T-cell (primary cell): ENCODE results near the gene CBR3. TPM values are rescaled to one million over a fixed set of nuclear protein-coding genes. Genes with fewer than 3 reads are reported as not detected.

Experiments
- ATAC-seq, 4 experiments: fragments of 200-7000 bp in 3 of 4; fragments of 150-1000 bp in 1 of 4; cut with Tn5 transposase; replicated peaks in 1 of 4; 1 replicate in 3 of 4; 2 replicates in 1 of 4; pipeline ENCODE4 v1.10.0; 2021; ENCODE audit warnings: moderate library complexity in 3 of 4, mild to moderate bottlenecking in 2 of 4, moderate number of reproducible peaks in 1 of 4
- CTCF ChIA-PET, 2 donors: fragments of 300-600 bp; sonication (Branson Sonifier 250); formaldehyde crosslinking; loops; one replicate each; lab custom pipeline; 2022; ENCODE audit warnings: antibody characterized with exemption in 2 of 2; lab: Charles Lee
- POLR2A ChIA-PET, 2 donors: fragments of 300-600 bp; sonication (Branson Sonifier 250); formaldehyde crosslinking; loops; one replicate each; lab custom pipeline; 2022; ENCODE audit warnings: antibody characterized with exemption in 2 of 2; lab: Charles Lee
- DNase-seq, 35 experiments: peaks; one replicate each; pipeline versions ENCODE4 v3.0.0 to v3.0.0-alpha.2; 2013 to 2023
- H3K27ac ChIP-seq: one replicate; pipeline ENCODE4 v1.5.1; 2013; ENCODE audit warnings: low read length
- H3K27me3 ChIP-seq, 2 experiments: replicated peaks in 1 of 2; 1 replicate in 1 of 2; 2 replicates in 1 of 2; pipeline versions ENCODE4 v1.6.1 to v1.7.0; 2013; ENCODE audit warnings: low read length in 1 of 2, mixed read lengths in 1 of 2; ENCODE audit not compliant: control insufficient read depth in 2 of 2, insufficient read depth in 2 of 2; ENCODE audit errors: extremely low read depth in 1 of 2
- H3K36me3 ChIP-seq, 2 donors: 1 replicate in 1 of 2; 2 replicates in 1 of 2; pipeline versions ENCODE4 v1.6.1 to v1.7.0; 2013; ENCODE audit warnings: low read length in 1 of 2; ENCODE audit not compliant: control insufficient read depth in 2 of 2, insufficient read depth in 1 of 2; ENCODE audit errors: extremely low read depth in 1 of 2
- H3K4me1 ChIP-seq, 2 experiments: 1 replicate in 1 of 2; 2 replicates in 1 of 2; pipeline versions ENCODE4 v1.6.1 to v1.7.0; 2013; ENCODE audit warnings: low read length in 2 of 2, mixed read lengths in 1 of 2; ENCODE audit not compliant: insufficient read depth in 2 of 2, control insufficient read depth in 1 of 2; ENCODE audit errors: extremely low read depth in 1 of 2
- H3K4me3 ChIP-seq, 2 donors: 1 replicate in 1 of 2; 2 replicates in 1 of 2; pipeline versions ENCODE4 v1.5.1 to v1.7.0; 2013; ENCODE audit warnings: mild to moderate bottlenecking in 2 of 2, low read length in 1 of 2, moderate library complexity in 1 of 2; ENCODE audit not compliant: control insufficient read depth in 1 of 2; ENCODE audit errors: extremely low read depth in 1 of 2
- H3K9me3 ChIP-seq: 2 replicates; pipeline ENCODE4 v1.7.0; 2013
- H3K27ac Mint-ChIP-seq, 2 donors: one replicate each; pipeline ENCODE4 v1.8.0; 2020 to 2021; ENCODE audit warnings: mild to moderate bottlenecking in 2 of 2, mixed read lengths in 2 of 2
- H3K27me3 Mint-ChIP-seq, 2 donors: one replicate each; pipeline ENCODE4 v1.8.0; 2021 to 2022; ENCODE audit warnings: mixed read lengths in 2 of 2
- H3K36me3 Mint-ChIP-seq: one replicate; pipeline ENCODE4 v1.8.0; 2021; ENCODE audit warnings: mixed read lengths
- H3K4me1 Mint-ChIP-seq, 3 donors: one replicate each; pipeline ENCODE4 v1.8.0; 2020 to 2022; ENCODE audit warnings: mixed read lengths in 3 of 3, mild to moderate bottlenecking in 1 of 3
- H3K4me3 Mint-ChIP-seq, 3 donors: one replicate each; pipeline ENCODE4 v1.8.0; 2020 to 2022; ENCODE audit warnings: mild to moderate bottlenecking in 3 of 3, mixed read lengths in 3 of 3, moderate library complexity in 3 of 3
- H3K9me3 Mint-ChIP-seq, 3 donors: one replicate each; pipeline ENCODE4 v1.8.0; 2020 to 2022; ENCODE audit warnings: mixed read lengths in 3 of 3
- whole genome bisulfite sequencing: methylation state at CpG from one replicate; pipeline ENCODE4 v1.1.5; 2013; ENCODE audit warnings: missing lambda C conversion rate; ENCODE audit not compliant: insufficient coverage; 5-methylcytosine and 5-hydroxymethylcytosine counted together
- total RNA-seq, 35 experiments: library from RNA in 6 of 35; stranded (reverse) in 6 of 35; fragments of 120-200 nt in 1 of 35; gene quantifications; one replicate each; pipeline versions ENCODE4 v1.2.1 to v1.2.4 and lab custom pipeline; 2013 to 2026

The CBR3 gene
- total RNA-seq, 5 donors from 2014 or later (not counting 1 experiment from before 2014, with no cell fraction given) = 0.85 to 16.1 (median 8.1) TPM

DNA sequence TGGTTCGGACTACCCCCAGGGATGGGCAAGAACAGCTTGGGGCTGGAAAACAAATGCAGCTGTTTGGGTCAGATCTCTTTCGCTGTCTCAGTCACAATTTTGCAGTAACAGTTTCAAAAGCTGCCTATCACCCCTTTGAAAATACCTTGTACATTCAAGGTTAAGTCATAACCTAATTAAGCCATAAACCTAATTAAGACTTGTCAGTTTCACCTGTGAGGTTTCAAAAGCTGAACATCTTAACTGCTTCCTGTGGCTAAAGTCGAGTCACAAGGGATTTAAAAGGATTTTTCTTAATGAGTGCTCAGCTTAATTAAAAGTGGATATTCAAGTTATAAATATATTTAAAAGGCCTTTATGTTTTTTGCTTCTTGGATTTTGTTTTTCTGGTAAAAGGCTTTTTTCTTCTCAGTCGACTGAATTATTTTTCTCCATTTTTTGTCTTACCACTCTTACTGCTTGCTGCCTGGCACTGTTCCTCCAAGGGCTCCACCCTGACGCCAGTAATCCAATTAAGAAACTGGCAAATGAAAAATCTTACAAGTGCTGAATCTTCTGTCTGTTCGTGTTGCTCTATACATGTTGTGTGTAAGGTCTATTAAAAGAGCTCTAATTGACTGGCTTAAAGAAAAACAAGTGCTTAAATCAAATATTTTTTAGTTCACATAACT lies 33.8 kb upstream of the CBR3 start:
- Histone ChIP-seq H3K27ac (no peak overlapping the region), H3K36me3 (no peaks in the 10 kb centered on the region), H3K27me3 (peaks cover 0 to 13% of the 10 kb centered on the region in 2 experiments), H3K4me1 (peaks cover 0 to 8% of the 10 kb centered on the region in 2 experiments), H3K4me3 (no peak overlapping the region), H3K9me3 (no peaks in the 10 kb centered on the region)
- no peaks in the 10 kb centered on the region for H3K9me3 Mint-ChIP-seq
- H3K4me1 Mint-ChIP-seq = peaks cover 0 to 6% (median 4%) of the 10 kb centered on the region in 3 donors
- no peak for DNase-seq
- no peak overlapping the region for H3K27ac Mint-ChIP-seq
- H3K36me3 Mint-ChIP-seq = peaks cover 3% of the 10 kb centered on the region
- no peak for ATAC-seq
- WGBS = 90% methylated on average over 2 of the region's 6 CpGs
- no peak overlapping the region for H3K4me3 Mint-ChIP-seq
- POLR2A ChIA-PET = interaction anchor here in 1 of 2 donors (0.7 kb wide), 1 partner anchor 12 kb away, joined by 3 read pairs; no protein-coding TSS in a partner anchor
- H3K27me3 Mint-ChIP-seq = peaks cover 21 to 41% of the 10 kb centered on the region in 2 donors
- CTCF ChIA-PET = interaction anchor here in 1 of 2 donors (1.2 kb wide), 1 partner anchor 1355 kb away, joined by 3 read pairs; no protein-coding TSS in a partner anchor

DNA sequence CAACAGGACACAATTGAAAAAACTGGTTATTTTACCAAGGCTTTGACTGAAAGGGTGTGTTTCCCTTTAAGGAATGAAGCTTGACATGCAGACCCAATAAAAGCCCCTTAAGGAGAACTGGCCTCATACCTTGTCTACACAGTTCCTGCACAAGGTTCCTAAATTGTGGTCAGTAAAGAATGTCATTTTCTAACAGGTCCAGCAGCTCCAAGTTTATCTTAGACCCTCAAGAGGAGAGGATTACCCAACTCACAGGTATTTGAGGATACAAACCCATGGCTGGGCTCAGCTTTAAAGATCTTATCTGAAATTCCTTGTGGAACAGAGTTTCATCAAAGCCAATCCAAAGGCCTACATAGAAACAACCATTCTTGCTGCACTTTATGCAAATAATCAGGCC lies 31.4 kb upstream of the CBR3 start:
- H3K27me3 Mint-ChIP-seq = peaks cover 29 to 54% of the 10 kb centered on the region in 2 donors
- ATAC-seq = no peak
- H3K4me1 ChIP-seq = peaks cover 0 to 8% of the 10 kb centered on the region in 2 experiments
- H3K4me3 ChIP-seq = no peak overlapping the region
- POLR2A ChIA-PET = interaction anchor here in 1 of 2 donors (0.6 kb wide), 1 partner anchor 13 kb away, joined by 3 read pairs; no protein-coding TSS in a partner anchor
- peaks cover 0 to 18% of the 10 kb centered on the region in 2 experiments for H3K27me3 ChIP-seq
- H3K36me3 Mint-ChIP-seq = peaks cover 3% of the 10 kb centered on the region
- no peak overlapping the region for H3K27ac ChIP-seq
- no peaks in the 10 kb centered on the region for H3K9me3 ChIP-seq
- H3K4me3 Mint-ChIP-seq = no peak overlapping the region
- H3K9me3 Mint-ChIP-seq = no peaks in the 10 kb centered on the region
- H3K27ac Mint-ChIP-seq = no peak overlapping the region
- H3K36me3 ChIP-seq = no peaks in the 10 kb centered on the region
- no peak for DNase-seq
- peaks cover 0 to 6% (median 4%) of the 10 kb centered on the region in 3 donors for H3K4me1 Mint-ChIP-seq
- CTCF ChIA-PET = interaction anchor here in 1 of 2 donors (0.6 to 1.1 kb wide), 3 partner anchors 10 kb away, joined by 3 to 4 read pairs (median 3); no protein-coding TSS in a partner anchor

DNA sequence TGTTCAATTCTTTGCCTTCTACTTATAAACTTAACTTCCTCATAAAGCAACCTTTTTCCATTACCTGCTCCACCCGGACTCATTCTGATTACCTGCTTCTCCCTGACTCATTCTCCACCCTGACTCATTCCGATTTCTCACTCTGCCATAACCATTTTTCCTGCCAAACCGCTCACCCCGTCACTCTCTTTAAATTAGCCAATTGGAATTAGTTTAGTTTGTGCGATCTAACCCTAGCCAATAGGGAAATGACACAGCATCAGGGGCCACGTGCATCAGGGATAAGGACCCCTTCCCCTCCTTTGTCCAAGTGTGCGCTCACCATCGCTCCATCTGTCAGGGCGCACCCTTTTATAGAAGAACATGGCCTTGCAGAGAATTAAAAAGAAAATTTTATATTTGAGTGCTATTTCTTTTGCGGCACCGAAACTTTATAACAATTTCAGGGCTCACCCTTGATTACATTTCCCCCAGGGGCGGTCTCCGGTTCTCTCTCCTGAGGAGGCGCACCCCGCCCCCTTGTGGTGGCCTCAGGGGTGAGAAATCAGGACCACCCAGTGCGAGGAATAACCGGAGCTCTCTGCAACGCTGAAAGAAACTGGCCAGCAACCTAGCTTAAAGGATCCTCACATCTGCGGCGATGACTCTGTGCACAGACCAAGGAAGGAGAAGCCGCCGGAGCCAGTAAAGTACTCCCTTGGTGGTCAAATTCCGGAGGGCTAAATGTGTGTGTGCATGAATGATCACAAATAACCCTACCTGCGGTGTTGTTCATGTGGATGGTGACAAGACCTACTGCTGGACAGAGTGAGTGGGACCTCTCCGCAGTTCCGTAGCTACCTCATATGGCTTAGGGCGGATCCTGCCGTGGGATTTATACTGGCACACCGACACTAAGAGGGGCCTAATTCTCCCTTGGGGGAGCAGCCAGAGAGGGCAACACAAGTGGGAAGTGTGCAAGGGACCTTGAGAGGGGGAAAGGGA lies 30.3 kb upstream of the CBR3 start:
- H3K4me3 ChIP-seq = no peak overlapping the region
- H3K27ac ChIP-seq = no peak overlapping the region
- Mint-ChIP-seq H3K27me3 (peaks cover 29 to 51% of the 10 kb centered on the region in 2 donors), H3K36me3 (peaks cover 3% of the 10 kb centered on the region), H3K27ac (no peak overlapping the region), H3K4me3 (peak overlapping the region in 2 of 3 donors; percentile 5 to 7), H3K9me3 (no peaks in the 10 kb centered on the region), H3K4me1 (peaks cover 0 to 6% (median 4%) of the 10 kb centered on the region in 3 donors)
- peak; percentile 60 to 71 (median 65) for ATAC-seq
- peaks cover 0 to 18% of the 10 kb centered on the region in 2 experiments for H3K27me3 ChIP-seq
- POLR2A ChIA-PET = interaction anchor here in 1 of 2 donors (0.6 kb wide), 1 partner anchor 33 kb away, joined by 6 read pairs; no protein-coding TSS in a partner anchor
- H3K9me3 ChIP-seq = no peaks in the 10 kb centered on the region
- peaks cover 0 to 8% of the 10 kb centered on the region in 2 experiments for H3K4me1 ChIP-seq
- H3K36me3 ChIP-seq = no peaks in the 10 kb centered on the region
- WGBS = 39% methylated on average over 10 of the region's 29 CpGs
- DNase-seq = peak in 34 of 35 experiments; percentile 22 to 70 (median 47)
- CTCF ChIA-PET = no interaction called here

- 100% methylated on average over 1 of the region's 4 CpGs for WGBS
- H3K4me3 Mint-ChIP-seq = no peak overlapping the region
- H3K9me3 Mint-ChIP-seq = no peaks in the 10 kb centered on the region
- H3K27me3 Mint-ChIP-seq = peaks cover 26 to 47% of the 10 kb centered on the region in 2 donors
- DNase-seq (no peak), ATAC-seq (no peak)
- POLR2A ChIA-PET = no interaction called here
- peaks cover 0 to 8% of the 10 kb centered on the region in 2 experiments for H3K4me1 ChIP-seq
- peaks cover 3% of the 10 kb centered on the region for H3K36me3 Mint-ChIP-seq
- H3K9me3 ChIP-seq = no peaks in the 10 kb centered on the region
- no peak overlapping the region for H3K27ac ChIP-seq
- H3K4me1 Mint-ChIP-seq = peaks cover 0 to 6% (median 4%) of the 10 kb centered on the region in 3 donors
- CTCF ChIA-PET = no interaction called here
- H3K27ac Mint-ChIP-seq = no peak overlapping the region
- no peak overlapping the region for H3K4me3 ChIP-seq
- H3K27me3 ChIP-seq = peaks cover 0 to 18% of the 10 kb centered on the region in 2 experiments
- H3K36me3 ChIP-seq = no peaks in the 10 kb centered on the region
These were observed 29.5 kb upstream of the CBR3 start for GRCh38 chr21:36105327-36105842.

DNA sequence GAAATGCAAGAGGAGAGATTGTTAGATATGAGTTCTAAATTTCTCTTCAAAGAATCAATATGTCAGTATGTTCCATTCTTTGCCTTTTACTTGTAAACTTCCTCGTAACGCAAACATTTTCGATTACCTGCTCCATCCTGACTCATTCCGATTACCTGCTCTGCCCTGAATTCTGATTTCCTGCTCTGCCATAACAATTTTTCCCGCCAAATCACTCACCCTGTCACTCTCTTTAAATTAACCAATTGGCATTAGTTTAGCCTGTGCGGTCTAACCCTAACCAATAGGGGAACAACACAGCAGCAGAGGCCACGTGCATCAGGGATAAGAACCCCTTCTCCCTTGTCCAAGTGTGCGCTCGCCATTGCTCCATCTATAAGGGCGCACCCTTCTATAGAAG lies 25.0 kb upstream of the CBR3 start:
- POLR2A ChIA-PET = no interaction called here
- Histone ChIP-seq H3K4me1 (peaks cover 19 to 22% of the 10 kb centered on the region in 2 experiments), H3K36me3 (no peaks in the 10 kb centered on the region), H3K27me3 (peaks cover 0 to 12% of the 10 kb centered on the region in 2 experiments), H3K27ac (no peak overlapping the region), H3K9me3 (no peaks in the 10 kb centered on the region), H3K4me3 (no peak overlapping the region)
- no peak overlapping the region for H3K27ac Mint-ChIP-seq
- H3K9me3 Mint-ChIP-seq = no peaks in the 10 kb centered on the region
- H3K4me3 Mint-ChIP-seq = no peak overlapping the region
- H3K27me3 Mint-ChIP-seq = peaks cover 20 to 25% of the 10 kb centered on the region in 2 donors
- DNase-seq (no peak), ATAC-seq (no peak)
- CTCF ChIA-PET = no interaction called here
- H3K36me3 Mint-ChIP-seq = no peaks in the 10 kb centered on the region
- peaks cover 23 to 28% (median 25%) of the 10 kb centered on the region in 3 donors for H3K4me1 Mint-ChIP-seq
- 92% methylated on average over 4 of the region's 10 CpGs for WGBS
